ENCODE measurements around the gene NADK.
"Not testable (repeated sequence)": the region's sequence is repeated elsewhere in the genome, so short reads cannot be mapped to it uniquely, and the experiment has no call there.

DNA sequence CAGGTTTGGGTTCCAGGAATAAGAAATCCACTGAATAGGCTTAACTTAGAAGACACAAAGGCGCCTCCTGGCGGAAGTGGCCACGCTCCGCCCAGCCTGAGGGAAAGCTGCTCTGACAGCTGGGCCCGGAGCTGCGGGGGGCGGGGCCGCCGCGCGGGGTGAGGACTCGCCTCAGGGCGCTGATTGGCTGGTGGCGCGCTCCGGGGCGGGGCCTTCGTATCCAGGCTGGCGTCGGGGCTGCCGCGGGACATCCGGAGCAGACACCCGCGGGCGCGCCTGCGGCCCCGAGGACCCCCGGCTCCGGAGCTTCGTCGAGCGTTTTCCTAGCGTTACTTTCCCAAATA, 31.7 kb downstream of the NADK start:
- not testable (repeated sequence) for TF ChIP-seq EP300, POLR2A (IDR thresholded peaks at IDR 0.05)

All from ovary (tissue), 1 donor.